EL (cell line): Measurements from ENCODE around the gene ATAD2B.

ENCODE experiments used
- DNase-seq: peaks from one replicate; pipeline ENCODE4 v3.0.0-alpha.2; 2016

The ATAD2B gene

GRCh38 chr2:23836505-23836904, 90.4 kb downstream of the ATAD2B start:
- DNase-seq = no peak

GRCh38 chr2:23835988-23836387, 90.9 kb downstream of the ATAD2B start:
- no peak for DNase-seq

DNA sequence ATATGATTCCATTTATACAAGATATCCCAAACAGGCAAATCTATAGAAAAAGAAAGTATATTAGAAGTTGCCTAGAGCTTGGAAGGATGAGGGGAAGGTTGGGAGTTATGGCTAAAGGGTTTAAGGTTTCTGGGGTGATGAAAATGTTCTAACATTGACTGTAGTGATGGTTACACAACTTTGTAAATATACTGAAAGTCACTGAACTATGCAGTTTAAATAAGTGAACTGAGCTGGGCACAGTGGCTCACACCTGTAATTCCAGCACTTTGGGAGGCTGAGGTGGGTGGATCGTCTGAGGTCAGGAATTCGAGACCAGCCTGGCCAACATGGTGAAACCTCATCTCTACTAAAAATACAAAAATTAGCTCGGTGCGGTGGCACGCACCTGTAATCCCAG, 91.5 kb downstream of the ATAD2B start:
- no peak for DNase-seq

DNA sequence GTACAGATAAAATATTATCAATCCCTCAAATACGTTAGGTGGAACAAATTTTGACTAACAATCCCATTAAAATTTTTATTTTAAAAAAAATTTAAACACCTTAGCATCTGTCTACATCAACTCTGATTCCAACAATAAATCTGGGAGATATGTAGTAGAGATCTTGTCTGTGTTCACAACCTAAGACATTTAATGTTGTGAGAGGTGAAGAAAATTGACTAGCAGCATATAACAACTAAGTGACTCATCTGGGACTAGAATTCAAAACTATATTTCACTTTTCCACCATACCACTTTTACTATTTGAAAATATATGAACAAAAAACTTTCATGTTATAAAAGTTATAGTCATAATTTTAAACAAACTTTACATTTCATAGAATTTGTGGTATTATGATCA, 97.9 kb downstream of the ATAD2B start:
- DNase-seq = no peak

GRCh38 chr2:23828256-23828980, 98.5 kb downstream of the ATAD2B start:
- DNase-seq = no peak

DNA sequence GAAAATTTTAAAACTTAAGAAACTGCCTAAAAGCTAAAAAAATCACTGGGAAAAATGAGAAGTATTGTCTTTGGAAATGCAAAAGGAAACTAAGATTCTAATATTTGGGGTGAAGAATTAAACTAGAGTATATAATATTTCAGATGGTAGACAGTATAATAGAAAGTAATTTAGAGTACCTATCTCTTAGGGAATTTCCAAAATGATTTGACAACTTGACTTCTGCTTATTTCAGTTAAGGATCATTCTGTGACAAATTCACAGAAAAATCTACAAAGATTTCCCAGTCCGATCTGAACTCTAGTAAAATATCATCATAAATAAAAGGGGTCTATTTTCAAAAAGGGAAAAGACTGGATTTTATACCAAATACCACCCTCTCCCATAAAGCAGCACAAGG, 99.6 kb downstream of the ATAD2B start:
- no peak for DNase-seq

- no peak for DNase-seq
Observed at GRCh38 chr2:23826771-23827170, 100.2 kb downstream of the ATAD2B start.

GRCh38 chr2:23826040-23826439, 100.9 kb downstream of the ATAD2B start:
- DNase-seq = no peak

GRCh38 chr2:23824777-23825212, 102.1 kb downstream of the ATAD2B start:
- peak; percentile 60 for DNase-seq

- no peak for DNase-seq
Observed at GRCh38 chr2:23823863-23824262, 103.1 kb downstream of the ATAD2B start.

DNA sequence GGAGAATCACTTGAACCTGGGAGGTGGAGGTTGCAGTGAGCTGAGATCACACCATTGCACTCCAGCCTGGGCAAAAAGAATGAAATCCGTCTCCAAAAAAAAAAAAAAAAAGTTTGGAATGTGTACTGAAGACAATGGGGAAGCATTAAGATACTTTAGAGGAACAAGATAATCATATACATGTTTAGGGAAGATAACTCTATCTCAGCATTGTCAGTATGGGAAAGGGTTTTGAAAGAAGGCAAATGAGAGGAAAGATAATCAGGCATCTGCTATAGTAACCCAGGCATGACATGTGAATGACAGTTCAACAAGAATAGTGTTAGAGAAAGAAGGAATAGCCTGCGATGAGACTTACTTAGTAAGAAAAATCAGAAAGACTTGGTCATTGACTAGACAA, 112.0 kb downstream of the ATAD2B start:
- no peak for DNase-seq

- DNase-seq = no peak
Observed at GRCh38 chr2:23813438-23813837, 113.5 kb downstream of the ATAD2B start.

DNA sequence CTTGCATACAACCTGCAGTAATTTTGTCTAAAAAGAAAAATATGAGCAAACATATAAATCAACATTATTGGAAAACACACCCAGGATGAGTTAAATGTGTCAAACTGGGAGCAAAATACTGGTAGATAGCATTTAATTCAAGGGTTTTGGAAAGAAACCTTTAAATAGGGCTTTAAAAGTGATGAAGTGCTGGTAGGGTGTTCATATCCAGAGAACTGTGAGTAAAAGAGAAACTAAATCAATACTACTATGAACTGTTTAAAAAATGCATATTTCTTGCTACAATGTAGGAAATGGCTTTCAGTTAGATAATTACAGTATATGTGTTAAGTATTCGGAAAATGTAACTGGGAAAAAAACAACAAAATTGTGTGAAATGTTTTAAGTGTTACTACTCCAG, 117.8 kb downstream of the ATAD2B start:
- no peak for DNase-seq

- no peak for DNase-seq
Observed at GRCh38 chr2:23806665-23807249, 120.2 kb downstream of the ATAD2B start.

DNA sequence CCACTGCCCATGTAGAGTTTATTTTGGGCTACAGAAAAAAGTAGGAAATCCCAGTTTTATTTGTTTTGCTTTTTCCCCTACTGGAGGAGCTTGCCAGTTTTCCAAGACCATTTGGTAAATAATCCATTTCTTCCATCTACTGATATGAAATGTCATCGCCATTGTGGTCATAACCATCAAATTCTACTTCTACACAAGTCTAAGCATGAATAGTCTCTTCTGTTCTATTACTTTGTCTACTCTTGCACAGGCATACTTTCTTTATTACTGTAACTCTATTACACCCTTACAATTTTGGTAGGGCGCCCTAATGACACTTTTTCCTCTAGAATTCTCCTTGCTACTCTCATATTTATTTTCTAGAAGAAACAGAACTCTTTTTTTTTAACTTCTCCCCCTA, 120.7 kb downstream of the ATAD2B start:
- DNase-seq = no peak

DNA sequence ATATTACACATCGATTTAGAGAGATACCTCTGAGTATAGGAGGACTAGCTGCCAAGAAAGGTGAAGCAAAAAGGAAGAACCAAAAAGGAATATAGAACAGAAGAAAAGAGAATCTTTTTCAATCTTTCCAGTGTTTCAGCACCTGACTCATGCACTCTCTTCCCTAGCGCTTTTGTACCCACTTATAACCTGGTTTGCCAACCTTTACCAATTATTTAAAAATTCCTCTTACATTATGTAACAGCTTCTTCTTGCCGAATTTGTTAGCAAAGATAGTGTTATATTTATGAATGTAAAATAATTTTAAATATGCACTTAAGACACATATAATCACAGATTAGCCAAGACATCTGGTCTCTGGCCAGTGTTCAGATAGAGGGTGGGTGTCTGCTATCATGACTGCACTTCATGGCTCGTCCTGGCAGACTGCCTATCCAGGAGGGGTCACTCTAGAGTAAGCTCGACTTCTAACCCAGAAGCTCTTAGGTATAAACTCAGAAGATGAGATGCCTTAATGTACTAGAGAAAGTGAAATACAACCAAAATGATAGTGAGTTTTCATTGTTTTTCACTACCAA, 122.9 kb downstream of the ATAD2B start:
- DNase-seq = peak; percentile 33

DNA sequence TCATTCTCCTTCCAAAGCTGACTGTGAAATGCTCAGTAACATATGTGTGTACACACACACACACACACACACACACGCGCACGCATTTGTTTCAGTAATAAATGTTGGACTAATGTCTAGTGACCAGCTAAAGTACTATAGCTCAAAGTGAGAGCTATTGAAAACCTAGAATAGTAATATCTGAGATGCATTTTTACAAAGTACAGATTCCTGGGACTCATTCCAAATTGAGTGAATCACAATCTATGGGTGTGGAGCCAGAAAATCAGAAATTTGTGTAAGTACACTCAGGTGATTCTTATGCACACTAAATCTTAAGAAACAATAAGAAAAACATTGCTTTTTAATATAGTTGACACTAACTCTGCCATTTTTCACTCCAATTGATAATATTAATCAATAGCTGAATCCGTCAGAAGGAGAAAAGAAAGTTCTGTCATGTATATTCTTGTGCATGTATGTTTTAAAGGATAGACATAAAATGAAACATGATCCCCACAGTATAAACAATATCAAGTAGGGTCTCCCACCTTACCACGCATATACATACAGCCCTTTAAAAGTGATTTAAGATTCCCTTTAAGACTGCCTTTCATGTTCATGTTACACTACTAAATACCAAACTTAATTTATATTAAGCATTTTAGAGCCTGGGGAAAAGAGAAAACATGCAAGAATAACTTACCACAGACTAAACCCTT, 123.5 kb downstream of the ATAD2B start:
- peak; percentile 62 for DNase-seq

- peak; percentile 37 for DNase-seq
Observed at GRCh38 chr2:23801396-23801795, 125.5 kb downstream of the ATAD2B start.

DNA sequence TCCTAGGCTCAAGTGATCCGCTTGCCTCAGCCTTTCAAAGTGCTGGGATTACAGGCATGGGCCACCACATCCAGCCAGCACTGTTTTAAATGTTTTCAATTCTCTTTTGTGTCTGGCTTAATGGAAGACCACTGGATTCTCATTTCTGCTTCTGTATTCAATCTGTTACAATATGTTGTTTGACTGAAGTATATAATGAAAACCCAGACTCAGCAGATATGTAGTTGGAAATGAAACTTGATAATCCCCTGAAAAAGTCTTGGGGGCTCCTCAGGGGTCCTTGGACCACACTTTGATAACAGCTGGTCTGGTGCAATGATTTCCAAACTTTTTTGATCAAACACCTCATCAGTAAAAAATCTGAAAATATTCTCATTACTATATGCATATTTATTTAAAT, 132.7 kb downstream of the ATAD2B start:
- no peak for DNase-seq

DNA sequence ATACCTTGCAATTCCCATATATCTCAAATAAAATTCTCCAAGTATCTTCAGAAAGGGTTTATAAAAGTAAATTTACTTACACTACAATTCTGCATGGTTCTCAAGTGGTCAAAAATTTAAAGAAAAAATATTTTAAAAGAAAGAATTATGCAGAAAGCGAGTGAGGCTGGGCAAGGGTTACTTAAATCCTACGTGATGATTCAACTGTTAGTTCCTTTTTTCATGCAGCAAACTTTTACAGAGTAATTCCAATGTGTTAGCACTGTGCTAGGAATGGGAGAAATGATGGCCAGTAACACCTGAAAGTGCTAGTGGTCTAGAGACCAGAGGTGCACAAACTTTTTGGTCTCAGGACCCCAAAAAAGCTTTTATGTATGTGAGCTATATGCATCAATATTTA, 133.4 kb downstream of the ATAD2B start:
- DNase-seq = no peak

DNA sequence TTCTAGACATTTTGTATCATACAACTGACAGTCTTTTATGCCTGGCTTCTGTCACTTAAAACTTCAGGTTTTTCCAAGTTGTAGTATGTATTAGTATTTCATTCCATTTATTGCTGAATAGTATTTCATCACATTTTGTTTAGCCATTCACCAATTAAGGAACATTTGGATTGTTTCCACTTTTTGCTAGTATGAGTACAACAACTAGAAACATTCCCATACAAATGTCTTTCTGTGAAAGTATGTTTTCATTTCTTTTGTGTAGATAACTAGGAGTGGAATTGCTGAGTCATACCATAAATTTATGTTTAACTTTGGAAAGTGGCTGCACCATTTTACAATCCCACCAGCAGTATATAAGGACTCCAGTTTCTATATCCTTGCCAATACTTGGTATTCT, 135.9 kb downstream of the ATAD2B start:
- peak; percentile 50 for DNase-seq

DNA sequence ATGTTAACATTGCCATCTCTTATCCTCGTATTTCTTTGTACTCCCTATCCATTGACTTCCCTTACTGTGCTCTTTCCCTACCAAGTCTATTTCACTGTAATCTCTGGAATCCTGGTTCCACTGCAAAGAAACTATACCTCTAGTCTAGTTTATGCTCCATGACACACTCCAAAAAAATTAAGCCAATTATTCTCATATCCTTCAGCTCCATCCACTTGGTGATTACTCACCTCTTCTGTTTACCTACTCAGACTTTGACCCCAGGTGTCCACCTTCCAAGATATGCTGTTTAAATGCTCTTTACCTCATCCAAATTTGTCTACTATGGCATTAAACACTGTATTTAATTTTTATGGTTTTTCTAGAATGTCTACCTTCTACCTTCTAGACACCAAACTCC, 137.9 kb downstream of the ATAD2B start:
- DNase-seq = no peak

DNA sequence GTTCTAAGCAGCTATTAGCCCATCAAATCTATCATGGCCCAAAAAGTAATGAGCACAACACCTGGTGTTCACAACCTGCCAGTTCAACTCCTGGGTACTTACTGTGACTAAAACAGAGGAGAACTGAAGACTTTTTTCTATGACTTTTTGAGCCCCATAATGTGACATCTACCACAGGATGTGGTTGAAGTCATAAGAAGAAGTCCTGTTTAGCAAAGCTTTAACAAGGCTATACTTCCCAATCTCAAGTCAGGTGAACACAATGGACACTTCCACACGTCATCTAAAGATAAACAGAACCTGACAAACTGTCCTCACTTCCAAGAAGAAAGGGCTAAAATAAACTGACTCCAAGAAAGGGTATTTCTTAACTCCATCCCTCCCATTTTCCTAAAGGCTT, 138.8 kb downstream of the ATAD2B start:
- no peak for DNase-seq

GRCh38 chr2:23784971-23785370, 142.0 kb downstream of the ATAD2B start:
- no peak for DNase-seq
